Osteoblast (primary cell): ENCODE data around the gene MMP23B. TPM values are rescaled to one million over a fixed set of nuclear protein-coding genes. Genes with fewer than 3 reads are reported as not detected.
A peak's percentile ranks its signal among the peaks of the same experiment; 100 is the strongest.
"Not testable (repeated sequence)": the region's sequence is repeated elsewhere in the genome, so short reads cannot be mapped to it uniquely, and the experiment has no call there.

Experiments used
- DNase-seq: peaks from one replicate; pipeline ENCODE4 v3.0.0; 2011; ENCODE audit warnings: low spot score, mixed read lengths; ENCODE audit not compliant: insufficient read length; ENCODE audit errors: missing footprints
- H2AFZ ChIP-seq: 2 replicates; pipeline ENCODE4 v1.6.0; 2011; ENCODE audit warnings: mild to moderate bottlenecking, low read length
- H3K27ac ChIP-seq: 2 replicates; pipeline ENCODE4 v1.5.1; 2011; ENCODE audit warnings: mild to moderate bottlenecking, low read depth, low read length, moderate library complexity
- H3K27me3 ChIP-seq: 2 replicates; pipeline ENCODE4 v1.6.0; 2012; ENCODE audit warnings: mild to moderate bottlenecking, control low read depth, inconsistent platforms, low read length, moderate library complexity; ENCODE audit not compliant: insufficient read depth
- H3K36me3 ChIP-seq: 2 replicates; pipeline ENCODE4 v1.5.1; 2011; ENCODE audit warnings: mild to moderate bottlenecking, low read length, control low read depth, moderate library complexity; ENCODE audit not compliant: insufficient read depth
- H3K4me1 ChIP-seq: 2 replicates; pipeline ENCODE4 v1.5.1; 2011; ENCODE audit warnings: mild to moderate bottlenecking, low read length, control low read depth, moderate library complexity; ENCODE audit not compliant: insufficient read depth
- H3K4me2 ChIP-seq: 2 replicates; pipeline ENCODE4 v1.6.0; 2011; ENCODE audit warnings: mild to moderate bottlenecking, low read length; ENCODE audit not compliant: insufficient read depth
- H3K4me3 ChIP-seq: fragments of 200-600 bp; sonication (generic); 3 replicates; pipeline ENCODE4 v1.5.1; 2012; ENCODE audit warnings: mild to moderate bottlenecking, low read length, inconsistent platforms; ENCODE audit not compliant: insufficient read depth
- H3K79me2 ChIP-seq: 2 replicates; pipeline ENCODE4 v1.6.0; 2012; ENCODE audit warnings: mild to moderate bottlenecking, low read length, control low read depth, inconsistent platforms; ENCODE audit not compliant: insufficient read depth
- H3K9me3 ChIP-seq: 2 replicates; pipeline ENCODE4 v1.5.1; 2011; ENCODE audit warnings: low read depth, low read length, control low read depth
- H4K20me1 ChIP-seq: 2 replicates; pipeline ENCODE4 v1.6.0; 2012; ENCODE audit warnings: mild to moderate bottlenecking, low read length, control low read depth; ENCODE audit not compliant: insufficient read depth
- CTCF ChIP-seq: IDR thresholded peaks from 2 replicates; pipeline ENCODE4 v1.5.1; 2011; ENCODE audit warnings: mild to moderate bottlenecking, low read depth, low read length, moderate library complexity; ENCODE audit errors: extremely low read depth
- total RNA-seq: library from RNA; depleted of rRNA; stranded (reverse); fragments of >200 nt; gene quantifications from 2 replicates; pipeline ENCODE4 v1.2.3, GENCODE V29; 2012

Gene MMP23B
- total RNA-seq, 1 donor, result 1.1 TPM

GRCh38 chr1:1672181-1672965 is 40.4 kb downstream of the MMP23B start:
- H3K4me3 ChIP-seq, result no peak overlapping the region
- no peaks in the 10 kb centered on the region for H3K79me2 ChIP-seq
- no peak overlapping the region for H3K27ac ChIP-seq
- H2AFZ ChIP-seq, result no peak overlapping the region
- no peak overlapping the region for H3K4me2 ChIP-seq
- H3K9me3 ChIP-seq, result no peaks in the 10 kb centered on the region
- peaks cover 30% of the 10 kb centered on the region for H3K36me3 ChIP-seq
- H3K4me1 ChIP-seq, result no peaks in the 10 kb centered on the region
- no peak for TF ChIP-seq CTCF
- no peaks in the 10 kb centered on the region for H4K20me1 ChIP-seq
- H3K27me3 ChIP-seq, result no peaks in the 10 kb centered on the region
- peak; percentile 38 for DNase-seq

- not testable (repeated sequence) for DNase-seq
These were observed 42.8 kb downstream of the MMP23B start for GRCh38 chr1:1674806-1675205.

GRCh38 chr1:1675218-1675617 is 43.2 kb downstream of the MMP23B start:
- H3K27me3 ChIP-seq, H3K4me2 ChIP-seq, DNase-seq, H3K27ac ChIP-seq, H3K9me3 ChIP-seq, H2AFZ ChIP-seq, H3K4me1 ChIP-seq, H3K4me3 ChIP-seq: not testable (repeated sequence)
- H3K79me2 ChIP-seq, result peaks cover 20% of the 10 kb centered on the region
- H3K36me3 ChIP-seq, result peaks cover 20% of the 10 kb centered on the region
- peaks cover 17% of the 10 kb centered on the region for H4K20me1 ChIP-seq

More at GRCh38 chr1:1674806-1675205, 42.8 kb downstream of the MMP23B start:
- H3K27me3 ChIP-seq, H3K4me3 ChIP-seq, H2AFZ ChIP-seq, H3K9me3 ChIP-seq, H3K4me1 ChIP-seq, H3K4me2 ChIP-seq, H3K27ac ChIP-seq: not testable (repeated sequence)
- peaks cover 17% of the 10 kb centered on the region for H4K20me1 ChIP-seq
- H3K36me3 ChIP-seq, result peaks cover 23% of the 10 kb centered on the region
- peaks cover 19% of the 10 kb centered on the region for H3K79me2 ChIP-seq

GRCh38 chr1:1676087-1676486 is 44.1 kb downstream of the MMP23B start:
- H2AFZ ChIP-seq, H3K4me3 ChIP-seq, DNase-seq, H3K4me2 ChIP-seq, H3K9me3 ChIP-seq, H3K27ac ChIP-seq, H3K27me3 ChIP-seq, H3K4me1 ChIP-seq: not testable (repeated sequence)
- peaks cover 29% of the 10 kb centered on the region for H3K79me2 ChIP-seq
- peaks cover 21% of the 10 kb centered on the region for H4K20me1 ChIP-seq
- peaks cover 14% of the 10 kb centered on the region for H3K36me3 ChIP-seq

- Histone ChIP-seq H3K4me2 (no peak overlapping the region), H4K20me1 (peaks cover 30% of the 10 kb centered on the region), H2AFZ (no peak overlapping the region), H3K36me3 (peaks cover 6% of the 10 kb centered on the region), H3K27ac (no peak overlapping the region), H3K79me2 (peaks cover 43% of the 10 kb centered on the region), H3K4me1 (no peaks in the 10 kb centered on the region), H3K27me3 (no peaks in the 10 kb centered on the region), H3K4me3 (no peak overlapping the region), H3K9me3 (no peaks in the 10 kb centered on the region)
- DNase-seq, result peak; percentile 71
- no peak for TF ChIP-seq CTCF
These were observed 46.0 kb downstream of the MMP23B start for GRCh38 chr1:1677718-1678580.
